Vagina (tissue), 2 donors: ENCODE measurements around the gene RB1. TPM values are rescaled to one million over a fixed set of nuclear protein-coding genes. Genes with fewer than 3 reads are reported as not detected.

Source experiments
- DNase-seq, 2 donors: peaks; one replicate each; pipeline ENCODE4 v3.0.0-alpha.2; 2017; ENCODE audit errors: extremely low spot score in 2 of 2
- H3K27ac ChIP-seq: fragments of 200-600 bp; sonication (generic); one replicate; pipeline ENCODE4 v1.5.1; 2019
- H3K27me3 ChIP-seq: fragments of 200-600 bp; sonication (generic); one replicate; pipeline ENCODE4 v1.5.1; 2019
- H3K36me3 ChIP-seq, 2 donors: fragments of 200-600 bp; sonication (generic); one replicate each; pipeline ENCODE4 v1.5.1; 2017 to 2019
- H3K4me1 ChIP-seq: fragments of 200-600 bp; sonication (generic); one replicate; pipeline ENCODE4 v1.5.1; 2019
- H3K4me3 ChIP-seq, 2 donors: fragments of 200-600 bp; sonication (generic); 1 replicate in 1 of 2; 2 replicates in 1 of 2; pipeline ENCODE4 v1.5.1; 2016 to 2019
- H3K9me3 ChIP-seq: fragments of 200-600 bp; sonication (generic); one replicate; pipeline ENCODE4 v1.5.1; 2019
- POLR2A ChIP-seq, 2 donors: fragments of 450-650 bp; IDR thresholded peaks; one replicate each; pipeline ENCODE4 v1.6.1; 2017; ENCODE audit warnings: antibody characterized with exemption in 2 of 2, mild to moderate bottlenecking in 2 of 2, moderate library complexity in 2 of 2
- POLR2AphosphoS5 ChIP-seq, 2 donors: sonication (generic); formaldehyde crosslinking; IDR thresholded peaks; one replicate each; pipeline ENCODE4 v1.9.0; 2017; ENCODE audit warnings: antibody characterized with exemption in 2 of 2, mild to moderate bottlenecking in 2 of 2, low read depth in 1 of 2; ENCODE audit not compliant: insufficient read depth in 1 of 2
- intact Hi-C: fragments of 100-400 bp; cut with DNase I; formaldehyde crosslinking; loops from one replicate; pipeline ENCODE4 v1.15.1; 2023
- total RNA-seq: library from RNA; depleted of rRNA; stranded (reverse); fragments of >200 nt; gene quantifications from one replicate; pipeline ENCODE4 v1.2.3, GENCODE V29; 2016
- TF ChIP-seq, protein P1 (sequence below), 3 experiments: fragments of 450-650 bp in 2 of 3; fragments of 200-600 bp in 1 of 3; sonication (generic) in 1 of 3; IDR thresholded peaks; one replicate each; pipeline ENCODE4 v1.5.1; 2017 to 2019; ENCODE audit warnings: antibody characterized with exemption in 3 of 3, mild to moderate bottlenecking in 2 of 3, moderate library complexity in 2 of 3

The RB1 gene
- total RNA-seq, 1 donor from 2014 or later, result 34.4 TPM

DNA sequence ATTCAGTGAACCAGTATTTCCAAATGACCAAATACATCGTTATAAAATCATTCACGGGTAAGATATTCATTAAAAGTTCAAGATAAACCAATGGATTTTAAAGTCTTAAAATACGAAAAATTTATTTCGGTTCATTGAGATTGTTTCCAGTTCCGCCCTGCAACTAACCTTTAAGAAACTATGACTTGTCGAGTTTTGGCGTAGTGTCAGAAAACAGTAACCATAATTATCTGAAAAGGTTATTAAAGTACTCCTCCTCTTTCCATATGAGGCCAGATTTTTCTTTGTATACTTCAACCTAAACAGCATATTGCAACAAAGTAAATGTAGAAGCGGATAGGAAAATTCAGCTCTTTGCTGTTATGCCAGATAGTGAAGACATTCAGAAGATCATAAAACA is 83.3 kb downstream of the RB1 start:
- TF ChIP-seq POLR2A (IDR thresholded peaks at IDR 0.05) (no peak), POLR2AphosphoS5 (IDR thresholded peaks at IDR 0.05; ENCODE audit: insufficient read depth in 1 of 2, low read depth in 1 of 2) (no peak)
- TF ChIP-seq, protein P1, sequence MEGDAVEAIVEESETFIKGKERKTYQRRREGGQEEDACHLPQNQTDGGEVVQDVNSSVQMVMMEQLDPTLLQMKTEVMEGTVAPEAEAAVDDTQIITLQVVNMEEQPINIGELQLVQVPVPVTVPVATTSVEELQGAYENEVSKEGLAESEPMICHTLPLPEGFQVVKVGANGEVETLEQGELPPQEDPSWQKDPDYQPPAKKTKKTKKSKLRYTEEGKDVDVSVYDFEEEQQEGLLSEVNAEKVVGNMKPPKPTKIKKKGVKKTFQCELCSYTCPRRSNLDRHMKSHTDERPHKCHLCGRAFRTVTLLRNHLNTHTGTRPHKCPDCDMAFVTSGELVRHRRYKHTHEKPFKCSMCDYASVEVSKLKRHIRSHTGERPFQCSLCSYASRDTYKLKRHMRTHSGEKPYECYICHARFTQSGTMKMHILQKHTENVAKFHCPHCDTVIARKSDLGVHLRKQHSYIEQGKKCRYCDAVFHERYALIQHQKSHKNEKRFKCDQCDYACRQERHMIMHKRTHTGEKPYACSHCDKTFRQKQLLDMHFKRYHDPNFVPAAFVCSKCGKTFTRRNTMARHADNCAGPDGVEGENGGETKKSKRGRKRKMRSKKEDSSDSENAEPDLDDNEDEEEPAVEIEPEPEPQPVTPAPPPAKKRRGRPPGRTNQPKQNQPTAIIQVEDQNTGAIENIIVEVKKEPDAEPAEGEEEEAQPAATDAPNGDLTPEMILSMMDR (IDR thresholded peaks at IDR 0.05), result no peak
- Histone ChIP-seq H3K36me3 (peaks cover 0 to 10% of the 10 kb centered on the region in 2 donors), H3K4me1 (no peaks in the 10 kb centered on the region), H3K4me3 (no peak overlapping the region), H3K27me3 (no peaks in the 10 kb centered on the region), H3K27ac (no peak overlapping the region), H3K9me3 (no peaks in the 10 kb centered on the region)
- no peak for DNase-seq
- intact Hi-C loops, result no loop called here

DNA sequence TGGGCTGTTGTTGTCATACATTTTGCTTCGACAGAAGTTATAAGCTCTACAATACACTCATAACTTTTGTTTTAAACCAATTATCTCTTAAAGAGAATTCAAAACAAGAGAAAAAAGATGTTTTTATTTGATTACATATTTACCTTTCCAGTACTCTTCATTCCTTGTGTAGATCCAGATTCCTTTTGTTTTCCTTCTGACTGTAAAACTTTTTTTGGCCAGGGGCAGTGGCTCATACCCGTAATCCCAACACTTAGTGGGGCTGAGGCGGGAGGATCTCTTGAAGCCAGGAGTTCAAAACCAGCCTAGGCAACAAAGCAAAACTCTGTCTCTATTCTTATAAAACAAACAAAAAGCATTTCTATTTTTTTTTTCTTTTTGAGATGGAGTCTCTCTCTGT is 87.7 kb downstream of the RB1 start:
- TF ChIP-seq POLR2A (IDR thresholded peaks at IDR 0.05) (no peak), POLR2AphosphoS5 (IDR thresholded peaks at IDR 0.05; ENCODE audit: insufficient read depth in 1 of 2, low read depth in 1 of 2) (no peak)
- TF ChIP-seq, protein P1 (IDR thresholded peaks at IDR 0.05), result no peak
- no peaks in the 10 kb centered on the region for H3K4me1 ChIP-seq
- H3K9me3 ChIP-seq, result peaks cover 3% of the 10 kb centered on the region
- H3K27me3 ChIP-seq, result no peaks in the 10 kb centered on the region
- intact Hi-C loops, result no loop called here
- DNase-seq, result no peak
- no peak overlapping the region for H3K4me3 ChIP-seq
- H3K36me3 ChIP-seq, result peaks cover 0 to 8% of the 10 kb centered on the region in 2 donors
- H3K27ac ChIP-seq, result no peak overlapping the region

DNA sequence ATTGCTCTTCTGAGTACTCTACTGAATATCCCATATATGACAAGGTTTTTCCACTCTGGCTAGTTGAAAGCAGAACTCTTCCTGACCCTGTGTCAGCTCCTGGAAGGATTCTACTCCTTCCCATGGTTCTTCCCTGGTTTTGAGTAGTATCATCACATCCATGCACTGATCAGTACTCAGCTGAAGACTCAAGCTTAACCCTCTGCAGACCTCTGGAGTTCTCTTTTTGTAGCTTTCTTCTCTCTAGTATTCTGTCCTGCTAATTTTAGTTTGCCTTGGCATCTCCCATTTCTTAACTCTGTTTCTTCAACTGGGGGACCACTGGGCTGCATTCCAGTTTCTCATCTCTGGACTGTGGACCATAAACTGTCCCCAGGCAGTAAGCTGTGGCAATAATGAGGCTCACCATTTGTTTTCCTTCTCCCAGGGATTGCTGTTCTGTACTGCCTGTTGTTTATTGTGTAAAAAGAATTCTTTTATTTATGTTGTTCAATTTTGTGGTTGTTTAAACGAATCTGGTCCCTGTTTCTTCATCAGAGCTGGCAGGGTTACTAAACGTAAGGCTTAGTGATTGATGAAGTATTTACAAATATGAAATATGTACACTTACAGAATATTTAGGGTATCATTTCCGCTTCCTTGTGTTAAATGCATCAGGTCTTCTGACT is 89.6 kb downstream of the RB1 start:
- no peak for DNase-seq
- H3K4me3 ChIP-seq, result no peak overlapping the region
- H3K27ac ChIP-seq, result peak overlapping the region; percentile 14
- H3K36me3 ChIP-seq, result peaks cover 0 to 8% of the 10 kb centered on the region in 2 donors
- H3K9me3 ChIP-seq, result peaks cover 3% of the 10 kb centered on the region
- peaks cover 6% of the 10 kb centered on the region for H3K4me1 ChIP-seq
- H3K27me3 ChIP-seq, result no peaks in the 10 kb centered on the region
- TF ChIP-seq, protein P1 (IDR thresholded peaks at IDR 0.05), result no peak
- no peak for TF ChIP-seq POLR2A (IDR thresholded peaks at IDR 0.05)
- TF ChIP-seq POLR2AphosphoS5 (IDR thresholded peaks at IDR 0.05; ENCODE audit: insufficient read depth in 1 of 2, low read depth in 1 of 2), result no peak
- intact Hi-C loops, result loop anchor here (2.0 kb wide), 1 partner anchor 18 kb away; no protein-coding TSS in a partner anchor

DNA sequence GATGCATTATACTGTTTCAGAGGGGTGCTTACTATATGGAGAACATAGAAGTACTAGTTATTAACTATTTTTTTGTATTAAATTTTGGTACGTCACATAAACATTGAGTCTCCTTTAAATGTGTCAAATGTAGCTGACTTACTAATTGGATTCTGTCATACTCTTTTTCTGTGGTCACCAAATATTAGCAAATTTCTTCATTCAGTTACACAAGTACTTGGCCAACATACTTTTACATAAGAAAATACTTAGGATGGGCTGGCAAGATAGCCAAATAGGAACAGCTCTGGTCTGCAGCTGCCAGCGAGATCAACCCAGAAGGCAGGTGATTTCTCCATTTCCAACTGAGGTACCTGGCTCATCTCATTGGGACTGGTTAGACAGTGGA is 90.1 kb downstream of the RB1 start:
- H3K27ac ChIP-seq, result no peak overlapping the region
- intact Hi-C loops, result loop anchor here (2.0 kb wide), 1 partner anchor 19 kb away; no protein-coding TSS in a partner anchor
- TF ChIP-seq POLR2A (IDR thresholded peaks at IDR 0.05) (no peak), POLR2AphosphoS5 (IDR thresholded peaks at IDR 0.05; ENCODE audit: insufficient read depth in 1 of 2, low read depth in 1 of 2) (no peak)
- TF ChIP-seq, protein P1 (IDR thresholded peaks at IDR 0.05), result no peak
- H3K4me3 ChIP-seq, result no peak overlapping the region
- peaks cover 3% of the 10 kb centered on the region for H3K9me3 ChIP-seq
- no peaks in the 10 kb centered on the region for H3K27me3 ChIP-seq
- peaks cover 0 to 8% of the 10 kb centered on the region in 2 donors for H3K36me3 ChIP-seq
- H3K4me1 ChIP-seq, result peaks cover 10% of the 10 kb centered on the region
- DNase-seq, result no peak

DNA sequence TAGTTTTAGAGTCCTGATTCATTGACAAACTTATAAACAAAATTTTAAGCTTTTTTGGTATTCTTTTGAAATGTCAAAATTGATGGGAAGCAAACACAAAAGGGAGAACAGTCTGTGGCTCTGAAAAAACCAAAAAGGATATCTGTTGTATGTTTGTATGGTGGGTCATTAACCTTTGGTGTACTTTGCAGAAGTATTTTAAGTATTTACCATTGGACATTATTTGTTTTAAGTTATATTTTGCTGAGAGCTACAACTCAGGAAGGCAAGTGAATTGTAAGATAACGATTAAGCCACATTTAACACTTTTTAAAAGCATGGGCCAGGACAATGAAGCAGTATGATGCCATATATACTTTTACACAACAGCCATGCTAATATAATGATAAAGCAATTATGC is 94.2 kb downstream of the RB1 start:
- DNase-seq, result no peak
- intact Hi-C loops, result no loop called here

More for the DNA sequence above, 94.2 kb downstream of the RB1 start:
- Histone ChIP-seq H3K4me1 (peaks cover 50% of the 10 kb centered on the region), H3K4me3 (no peak overlapping the region), H3K27me3 (no peaks in the 10 kb centered on the region), H3K9me3 (no peaks in the 10 kb centered on the region), H3K27ac (no peak overlapping the region), H3K36me3 (peaks cover 0 to 5% of the 10 kb centered on the region in 2 donors)
- TF ChIP-seq POLR2AphosphoS5 (IDR thresholded peaks at IDR 0.05; ENCODE audit: insufficient read depth in 1 of 2, low read depth in 1 of 2) (no peak), POLR2A (IDR thresholded peaks at IDR 0.05) (no peak)
- TF ChIP-seq, protein P1 (IDR thresholded peaks at IDR 0.05), result no peak
